Activated naive CD8-positive, alpha-beta T cell treated with anti-CD3 and anti-CD28 coated beads, Interleukin-2, amount 50 U/mL, for 24 hours (primary cell): ENCODE data around the gene ATP8B3.

Experiments used
- ATAC-seq: fragments of 150-1000 bp; cut with Tn5 transposase; one replicate; pipeline ENCODE4 v1.10.0; 2021
- DNase-seq: peaks from one replicate; pipeline ENCODE4 v3.0.0; 2021
- H3K27ac Mint-ChIP-seq: one replicate; pipeline ENCODE4 v1.8.0; 2021; ENCODE audit warnings: mild to moderate bottlenecking, mixed read lengths
- H3K27me3 Mint-ChIP-seq: one replicate; pipeline ENCODE4 v1.8.0; 2021; ENCODE audit warnings: mixed read lengths
- H3K36me3 Mint-ChIP-seq: one replicate; pipeline ENCODE4 v1.8.0; 2021; ENCODE audit warnings: low read depth, mixed read lengths
- H3K4me1 Mint-ChIP-seq: one replicate; pipeline ENCODE4 v1.8.0; 2021; ENCODE audit warnings: mixed read lengths
- H3K4me3 Mint-ChIP-seq: one replicate; pipeline ENCODE4 v1.8.0; 2021; ENCODE audit warnings: mild to moderate bottlenecking, moderate library complexity, mixed read lengths
- H3K9me3 Mint-ChIP-seq: one replicate; pipeline ENCODE4 v1.8.0; 2021; ENCODE audit warnings: mixed read lengths

The ATP8B3 gene, protein sequence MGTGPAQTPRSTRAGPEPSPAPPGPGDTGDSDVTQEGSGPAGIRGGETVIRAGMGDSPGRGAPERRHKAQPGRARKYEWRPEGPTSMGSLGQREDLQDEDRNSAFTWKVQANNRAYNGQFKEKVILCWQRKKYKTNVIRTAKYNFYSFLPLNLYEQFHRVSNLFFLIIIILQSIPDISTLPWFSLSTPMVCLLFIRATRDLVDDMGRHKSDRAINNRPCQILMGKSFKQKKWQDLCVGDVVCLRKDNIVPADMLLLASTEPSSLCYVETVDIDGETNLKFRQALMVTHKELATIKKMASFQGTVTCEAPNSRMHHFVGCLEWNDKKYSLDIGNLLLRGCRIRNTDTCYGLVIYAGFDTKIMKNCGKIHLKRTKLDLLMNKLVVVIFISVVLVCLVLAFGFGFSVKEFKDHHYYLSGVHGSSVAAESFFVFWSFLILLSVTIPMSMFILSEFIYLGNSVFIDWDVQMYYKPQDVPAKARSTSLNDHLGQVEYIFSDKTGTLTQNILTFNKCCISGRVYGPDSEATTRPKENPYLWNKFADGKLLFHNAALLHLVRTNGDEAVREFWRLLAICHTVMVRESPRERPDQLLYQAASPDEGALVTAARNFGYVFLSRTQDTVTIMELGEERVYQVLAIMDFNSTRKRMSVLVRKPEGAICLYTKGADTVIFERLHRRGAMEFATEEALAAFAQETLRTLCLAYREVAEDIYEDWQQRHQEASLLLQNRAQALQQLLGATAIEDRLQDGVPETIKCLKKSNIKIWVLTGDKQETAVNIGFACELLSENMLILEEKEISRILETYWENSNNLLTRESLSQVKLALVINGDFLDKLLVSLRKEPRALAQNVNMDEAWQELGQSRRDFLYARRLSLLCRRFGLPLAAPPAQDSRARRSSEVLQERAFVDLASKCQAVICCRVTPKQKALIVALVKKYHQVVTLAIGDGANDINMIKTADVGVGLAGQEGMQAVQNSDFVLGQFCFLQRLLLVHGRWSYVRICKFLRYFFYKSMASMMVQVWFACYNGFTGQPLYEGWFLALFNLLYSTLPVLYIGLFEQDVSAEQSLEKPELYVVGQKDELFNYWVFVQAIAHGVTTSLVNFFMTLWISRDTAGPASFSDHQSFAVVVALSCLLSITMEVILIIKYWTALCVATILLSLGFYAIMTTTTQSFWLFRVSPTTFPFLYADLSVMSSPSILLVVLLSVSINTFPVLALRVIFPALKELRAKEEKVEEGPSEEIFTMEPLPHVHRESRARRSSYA (N-terminal part only)

DNA sequence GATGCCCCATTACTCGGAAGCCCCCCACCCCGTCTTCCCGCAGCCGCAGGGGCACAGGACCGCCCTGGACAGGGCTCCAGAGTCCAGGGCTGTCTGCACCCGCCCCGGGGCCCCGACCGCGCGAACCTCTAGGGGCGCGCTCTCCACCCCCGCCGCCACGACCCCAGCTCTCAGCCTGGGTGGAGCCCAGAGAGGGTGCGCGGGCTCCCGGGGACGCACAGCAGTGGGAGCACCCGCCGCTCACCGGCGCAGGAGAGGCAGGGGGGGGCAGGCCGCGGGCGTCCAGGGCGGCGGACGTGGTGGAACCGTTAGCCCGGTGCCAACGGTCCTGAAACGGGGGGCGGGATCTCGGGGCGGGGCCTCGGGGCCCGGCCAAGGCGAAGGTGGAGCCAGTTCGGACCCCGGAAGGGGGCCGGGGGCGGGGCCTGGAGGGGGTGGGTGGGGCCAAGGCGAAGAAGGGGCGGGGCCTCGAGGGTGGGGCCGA lies at the start of gene ATP8B3:
Gene ATP8B3 (minus strand): TSS at position 335 of the 484 bp plus-strand sequence. CDS start 540 bp downstream, outside the sequence.
- Mint-ChIP-seq H3K9me3 (no peaks in the 10 kb centered on the region), H3K36me3 (no peaks in the 10 kb centered on the region), H3K4me1 (peaks cover 13% of the 10 kb centered on the region), H3K27ac (peak within 1 kb of the TSS; percentile 81), H3K4me3 (peak within 1 kb of the TSS; percentile 80), H3K27me3 (no peaks in the 10 kb centered on the region)
- peak; percentile 17 for ATAC-seq
- no peak for DNase-seq

DNA sequence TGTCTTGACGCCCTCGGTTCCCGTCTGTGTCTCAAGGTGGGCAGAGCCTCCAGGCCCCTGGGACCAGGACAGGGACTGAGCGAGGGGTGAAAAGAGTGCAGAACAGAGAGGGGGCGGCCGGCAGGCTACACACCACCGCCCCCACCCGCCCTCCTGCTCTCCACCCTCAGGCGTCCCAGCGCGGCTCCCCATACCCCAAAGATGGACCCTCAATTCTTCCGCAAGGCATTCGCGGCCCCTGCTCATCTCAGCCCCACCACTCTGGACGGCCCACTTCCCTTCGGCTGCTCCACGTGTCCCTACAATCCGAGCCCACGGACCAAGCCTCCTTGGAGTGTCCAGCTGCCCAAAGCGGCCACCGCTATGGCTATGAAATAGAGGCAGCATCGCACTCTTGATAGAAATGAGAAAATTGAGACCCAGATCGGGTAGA lies 49.5 kb upstream of the ATP8B3 start:
- DNase-seq (no peak), ATAC-seq (no peak)
- peaks cover 40% of the 10 kb centered on the region for H3K4me1 Mint-ChIP-seq
- peak overlapping the region; percentile 92 for H3K27ac Mint-ChIP-seq
- H3K9me3 Mint-ChIP-seq, result no peaks in the 10 kb centered on the region
- H3K4me3 Mint-ChIP-seq, result peak overlapping the region; percentile 89
- H3K36me3 Mint-ChIP-seq, result peaks cover 6% of the 10 kb centered on the region
- H3K27me3 Mint-ChIP-seq, result no peaks in the 10 kb centered on the region

DNA sequence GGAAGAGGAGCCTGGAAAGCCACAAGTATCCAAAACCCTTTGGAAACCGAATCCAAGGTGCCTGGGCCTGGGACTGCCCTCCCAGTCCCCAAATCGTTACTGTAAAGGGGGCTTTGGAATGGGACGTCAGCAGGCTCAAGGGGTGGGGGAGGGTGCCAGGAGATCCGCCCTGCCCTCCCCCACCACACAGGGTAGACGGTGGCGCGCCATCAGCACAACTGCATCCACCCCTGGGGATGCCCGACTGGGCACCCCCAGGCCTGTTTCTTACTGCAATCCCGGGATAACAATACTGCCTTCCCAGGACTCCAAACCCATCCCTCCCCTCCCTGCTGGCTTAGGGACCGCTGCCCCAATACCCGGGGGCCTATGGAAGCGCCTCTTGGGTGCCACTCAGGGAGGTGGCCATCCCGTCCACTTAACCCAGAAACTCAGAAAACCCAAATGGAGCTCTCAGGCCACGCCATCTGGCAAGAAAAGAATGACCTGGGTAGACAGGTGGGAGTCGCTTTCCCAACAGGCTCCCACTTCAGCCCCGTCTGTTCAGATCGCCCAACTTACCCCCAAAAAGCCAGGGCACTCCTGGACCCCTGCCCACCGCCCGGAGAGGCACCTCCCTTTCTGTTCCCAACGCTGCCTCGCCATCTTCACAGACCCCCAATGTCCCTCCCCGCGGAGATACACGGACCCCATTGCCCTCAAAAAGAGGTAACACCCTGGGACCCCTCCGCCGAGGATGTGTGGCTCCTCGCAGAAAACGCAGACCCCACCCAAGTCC lies 48.9 kb upstream of the ATP8B3 start:
- no peak for DNase-seq
- Mint-ChIP-seq H3K27ac (peak overlapping the region; percentile 92), H3K9me3 (no peaks in the 10 kb centered on the region), H3K36me3 (peaks cover 6% of the 10 kb centered on the region), H3K4me3 (peak overlapping the region; percentile 89), H3K4me1 (peaks cover 44% of the 10 kb centered on the region), H3K27me3 (no peaks in the 10 kb centered on the region)
- ATAC-seq, result no peak

DNA sequence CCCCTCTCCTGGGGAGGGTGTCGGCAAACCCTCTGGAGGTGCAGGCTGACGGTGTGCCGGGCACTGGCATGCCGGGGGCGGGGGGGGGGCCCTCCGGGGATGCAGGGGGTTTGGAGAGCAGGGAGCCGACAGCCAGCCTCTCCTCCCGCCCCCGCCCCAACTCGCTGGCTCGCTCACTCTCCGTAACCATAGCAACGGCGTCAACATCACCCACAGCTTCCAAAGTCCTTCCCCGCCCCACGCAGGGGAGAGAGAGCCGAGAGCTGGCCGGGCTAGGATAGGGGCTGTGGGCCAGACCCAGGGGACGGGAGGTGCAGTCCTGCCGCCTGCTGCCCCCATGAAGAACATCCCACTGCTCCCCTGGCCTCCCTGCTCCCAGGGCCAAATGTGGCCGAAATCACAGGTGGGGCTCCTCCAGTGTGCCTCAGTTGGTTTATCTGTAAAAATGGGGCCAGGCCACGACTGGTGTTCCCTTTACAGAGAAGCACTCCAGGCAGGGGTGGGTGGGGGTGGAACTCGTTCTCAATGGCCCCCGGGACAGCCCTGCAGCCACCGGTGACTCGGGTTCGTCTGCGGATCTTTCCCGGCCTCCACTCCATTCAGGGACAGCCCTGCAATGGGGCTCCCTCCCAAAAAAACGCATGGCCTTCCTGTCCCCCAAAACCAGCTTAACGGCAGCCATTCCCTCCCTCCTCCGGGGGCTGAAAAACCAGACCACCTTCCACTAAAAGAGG lies 48.1 kb upstream of the ATP8B3 start:
- DNase-seq, result no peak
- H3K27ac Mint-ChIP-seq, result no peak overlapping the region
- peaks cover 42% of the 10 kb centered on the region for H3K4me1 Mint-ChIP-seq
- H3K9me3 Mint-ChIP-seq, result no peaks in the 10 kb centered on the region
- peaks cover 6% of the 10 kb centered on the region for H3K36me3 Mint-ChIP-seq
- peak overlapping the region; percentile 89 for H3K4me3 Mint-ChIP-seq
- no peaks in the 10 kb centered on the region for H3K27me3 Mint-ChIP-seq
- no peak for ATAC-seq

DNA sequence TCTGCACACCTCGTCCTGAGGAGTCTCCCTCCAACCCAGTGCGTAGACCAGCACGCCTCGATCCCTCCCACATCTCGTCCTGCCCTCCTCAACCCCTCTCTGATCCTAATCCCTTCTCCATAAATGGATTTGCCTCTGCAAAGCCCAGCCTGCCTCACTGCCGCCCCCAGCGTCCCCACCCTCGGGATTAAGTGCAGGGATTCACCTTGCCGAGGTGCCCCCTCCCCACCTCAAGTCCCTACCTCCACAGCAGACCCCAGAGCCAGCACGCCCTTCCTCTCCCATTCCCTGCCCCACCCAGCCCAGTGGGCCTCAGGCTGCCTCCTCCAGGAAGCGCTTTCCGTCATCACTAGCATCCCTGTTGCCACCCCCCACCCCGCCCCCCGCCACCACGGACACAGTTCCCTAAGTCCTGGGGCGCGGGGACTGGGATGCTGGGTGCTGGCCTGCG lies 47.3 kb upstream of the ATP8B3 start:
- no peaks in the 10 kb centered on the region for H3K9me3 Mint-ChIP-seq
- H3K27me3 Mint-ChIP-seq, result no peaks in the 10 kb centered on the region
- peaks cover 45% of the 10 kb centered on the region for H3K4me1 Mint-ChIP-seq
- ATAC-seq (no peak), DNase-seq (no peak)
- no peak overlapping the region for H3K4me3 Mint-ChIP-seq
- H3K36me3 Mint-ChIP-seq, result peaks cover 6% of the 10 kb centered on the region
- H3K27ac Mint-ChIP-seq, result peak overlapping the region; percentile 71

DNA sequence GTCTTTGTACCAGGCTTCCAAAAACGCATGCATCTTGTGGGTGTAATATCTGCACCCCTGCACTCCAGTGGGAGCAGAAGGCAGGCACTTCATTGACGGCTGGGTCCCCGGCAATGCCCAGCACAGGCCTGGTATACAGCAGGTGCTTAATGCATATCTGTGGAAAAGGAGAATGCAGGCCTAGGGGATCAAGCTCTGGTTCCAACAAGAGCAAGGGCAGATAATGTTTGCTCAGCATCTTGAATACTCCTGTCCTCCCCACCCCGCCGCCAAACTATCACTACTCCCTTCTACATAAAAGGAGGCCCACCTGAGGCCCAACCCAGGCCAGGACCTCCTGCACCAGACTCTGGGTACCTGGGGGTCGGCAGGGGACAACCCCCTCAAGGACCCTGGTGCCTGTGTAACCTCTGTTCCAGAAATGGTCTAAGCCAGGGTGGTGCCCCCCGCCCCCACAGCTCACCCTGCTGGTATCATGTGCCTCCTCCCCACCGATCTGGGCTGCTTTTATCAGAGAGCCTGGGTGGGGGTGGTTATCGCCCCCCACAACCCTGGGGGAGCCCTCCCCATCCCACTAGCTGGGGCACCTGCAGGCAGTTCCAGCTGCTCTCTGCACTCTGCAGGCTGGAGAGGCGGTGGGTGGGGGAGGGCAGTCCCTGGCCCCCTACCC lies 46.5 kb upstream of the ATP8B3 start:
- Mint-ChIP-seq H3K4me1 (peaks cover 47% of the 10 kb centered on the region), H3K9me3 (no peaks in the 10 kb centered on the region), H3K36me3 (peaks cover 6% of the 10 kb centered on the region), H3K27ac (no peak overlapping the region), H3K4me3 (peak overlapping the region; percentile 67), H3K27me3 (no peaks in the 10 kb centered on the region)
- ATAC-seq (no peak), DNase-seq (no peak)

DNA sequence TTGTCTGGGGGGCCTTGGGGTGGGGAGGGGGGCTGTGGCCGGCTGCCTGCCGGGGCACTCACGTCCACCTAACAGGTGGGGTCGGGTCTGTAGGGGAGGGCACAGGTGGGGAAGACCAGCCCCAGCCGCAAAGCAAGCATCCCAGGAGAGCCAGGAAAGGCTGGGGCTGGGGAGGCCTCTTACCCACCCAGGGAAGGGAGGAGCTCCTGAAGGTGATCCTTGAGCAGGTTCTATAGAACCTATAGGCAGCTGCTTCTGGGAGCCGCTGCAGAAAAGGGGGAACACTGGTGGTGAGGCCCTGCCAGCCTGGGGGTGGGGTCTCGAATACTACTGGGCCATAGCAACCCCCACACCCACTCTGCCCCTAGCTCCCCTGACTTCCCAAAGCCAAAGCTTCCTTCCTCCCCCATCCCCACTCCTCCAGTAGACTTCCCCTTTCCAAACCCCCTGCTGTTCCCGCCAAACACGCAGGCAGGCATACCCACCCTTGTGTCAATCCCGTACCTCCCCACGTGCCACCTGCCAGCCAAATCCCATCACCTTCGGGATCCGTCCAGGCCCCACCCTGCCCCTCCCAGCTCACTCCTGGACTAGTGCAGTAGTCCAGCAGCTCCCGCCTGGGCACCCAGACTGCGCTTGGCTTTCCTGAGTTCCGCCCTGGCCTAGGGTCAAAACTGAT lies 45.7 kb upstream of the ATP8B3 start:
- H3K4me3 Mint-ChIP-seq, result peak overlapping the region; percentile 67
- peaks cover 8% of the 10 kb centered on the region for H3K36me3 Mint-ChIP-seq
- H3K27ac Mint-ChIP-seq, result peak overlapping the region; percentile 35
- H3K9me3 Mint-ChIP-seq, result no peaks in the 10 kb centered on the region
- ATAC-seq (no peak), DNase-seq (no peak)
- no peaks in the 10 kb centered on the region for H3K27me3 Mint-ChIP-seq
- H3K4me1 Mint-ChIP-seq, result peaks cover 54% of the 10 kb centered on the region

DNA sequence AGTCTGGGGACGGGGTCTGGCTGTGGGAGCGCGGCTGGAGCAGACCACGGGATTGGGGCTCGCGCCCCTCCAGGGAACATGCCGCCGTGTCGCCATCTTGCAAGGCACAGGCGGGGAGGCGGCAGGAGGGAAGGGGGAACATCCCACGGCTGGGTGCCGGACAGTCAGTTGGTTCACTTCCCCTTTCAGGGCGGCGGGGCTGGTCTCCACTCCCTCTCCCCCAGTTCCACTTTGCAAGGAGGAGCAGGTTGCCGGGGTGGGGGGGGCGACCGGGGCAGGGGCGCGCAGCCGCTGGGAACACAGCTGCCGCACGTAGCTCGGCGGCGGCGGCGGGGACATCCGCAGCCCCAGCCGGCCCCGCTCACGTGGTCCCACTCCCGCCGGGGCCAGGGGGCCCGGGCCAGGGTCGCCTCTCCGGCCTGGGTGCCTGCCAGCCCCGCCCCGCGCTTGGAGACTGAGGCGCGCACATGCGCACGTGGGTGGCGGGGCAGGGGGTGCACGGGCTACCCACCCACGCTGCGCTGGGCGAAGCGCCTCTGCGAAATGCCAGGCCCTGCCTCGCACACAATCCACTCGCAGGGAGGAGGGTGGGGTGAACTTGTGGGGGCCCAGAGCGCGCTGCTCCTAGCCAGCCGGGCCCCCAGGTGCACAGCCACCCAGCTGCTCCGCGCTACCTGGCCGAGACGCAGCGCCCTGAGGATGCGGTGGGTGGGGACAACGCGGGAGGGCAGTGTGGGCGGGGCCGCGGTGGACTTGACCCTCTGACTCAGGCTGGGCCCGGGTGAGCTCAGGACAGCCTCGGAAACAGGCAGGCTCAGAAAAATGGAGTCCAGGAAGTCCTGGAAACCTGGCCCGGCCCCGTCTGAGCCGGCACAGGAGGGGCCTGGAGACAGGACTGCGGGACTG lies 44.9 kb upstream of the ATP8B3 start:
- DNase-seq (peak; percentile 72), ATAC-seq (peak; percentile 13)
- Mint-ChIP-seq H3K36me3 (peaks cover 4% of the 10 kb centered on the region), H3K27ac (peak overlapping the region; percentile 80), H3K9me3 (no peaks in the 10 kb centered on the region), H3K4me1 (peaks cover 59% of the 10 kb centered on the region), H3K4me3 (peak overlapping the region; percentile 78), H3K27me3 (no peaks in the 10 kb centered on the region)

DNA sequence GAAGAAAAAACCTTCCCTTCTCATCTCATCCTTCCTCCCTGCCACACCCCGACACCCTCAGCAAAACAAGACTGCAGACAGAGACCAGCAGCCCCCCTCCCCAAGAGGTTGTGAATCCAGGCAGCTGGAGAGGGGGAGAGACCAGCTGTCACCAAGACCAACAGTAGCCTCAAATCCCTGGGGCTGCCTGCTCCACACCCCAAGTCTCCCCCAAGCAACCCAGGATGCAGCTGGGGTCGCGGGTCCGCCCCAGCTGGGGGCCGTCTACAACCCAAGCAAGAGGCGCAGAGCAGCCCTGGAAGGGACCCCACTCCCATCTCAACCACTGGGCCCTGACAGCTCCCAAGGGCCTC lies 44.2 kb upstream of the ATP8B3 start:
- DNase-seq, result no peak
- Mint-ChIP-seq H3K9me3 (no peaks in the 10 kb centered on the region), H3K27ac (peak overlapping the region; percentile 80), H3K27me3 (no peaks in the 10 kb centered on the region), H3K4me3 (peak overlapping the region; percentile 78), H3K36me3 (peaks cover 2% of the 10 kb centered on the region), H3K4me1 (peaks cover 55% of the 10 kb centered on the region)
- no peak for ATAC-seq

DNA sequence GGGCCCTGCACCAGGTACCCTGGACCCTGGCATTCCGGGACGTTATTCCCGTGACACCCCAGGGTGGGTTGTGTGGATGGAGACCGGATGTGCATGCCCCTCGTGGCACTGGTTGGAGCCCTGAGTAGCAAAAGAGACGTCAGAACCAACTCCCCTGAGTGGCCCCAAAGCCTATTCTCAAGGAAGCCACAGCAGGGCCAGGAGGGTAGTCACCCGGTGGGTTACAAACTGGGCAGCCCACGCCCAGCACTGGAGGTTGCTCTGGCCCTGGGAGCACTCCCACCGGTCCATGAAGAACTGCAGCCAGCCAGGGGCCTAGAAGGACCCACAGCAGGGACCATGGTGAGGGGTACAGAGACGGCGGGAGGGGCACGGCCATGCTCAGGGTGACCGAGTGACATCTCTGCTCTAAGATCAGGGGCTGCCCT lies 43.8 kb upstream of the ATP8B3 start:
- peak overlapping the region; percentile 78 for H3K4me3 Mint-ChIP-seq
- no peaks in the 10 kb centered on the region for H3K27me3 Mint-ChIP-seq
- peaks cover 55% of the 10 kb centered on the region for H3K4me1 Mint-ChIP-seq

DNA sequence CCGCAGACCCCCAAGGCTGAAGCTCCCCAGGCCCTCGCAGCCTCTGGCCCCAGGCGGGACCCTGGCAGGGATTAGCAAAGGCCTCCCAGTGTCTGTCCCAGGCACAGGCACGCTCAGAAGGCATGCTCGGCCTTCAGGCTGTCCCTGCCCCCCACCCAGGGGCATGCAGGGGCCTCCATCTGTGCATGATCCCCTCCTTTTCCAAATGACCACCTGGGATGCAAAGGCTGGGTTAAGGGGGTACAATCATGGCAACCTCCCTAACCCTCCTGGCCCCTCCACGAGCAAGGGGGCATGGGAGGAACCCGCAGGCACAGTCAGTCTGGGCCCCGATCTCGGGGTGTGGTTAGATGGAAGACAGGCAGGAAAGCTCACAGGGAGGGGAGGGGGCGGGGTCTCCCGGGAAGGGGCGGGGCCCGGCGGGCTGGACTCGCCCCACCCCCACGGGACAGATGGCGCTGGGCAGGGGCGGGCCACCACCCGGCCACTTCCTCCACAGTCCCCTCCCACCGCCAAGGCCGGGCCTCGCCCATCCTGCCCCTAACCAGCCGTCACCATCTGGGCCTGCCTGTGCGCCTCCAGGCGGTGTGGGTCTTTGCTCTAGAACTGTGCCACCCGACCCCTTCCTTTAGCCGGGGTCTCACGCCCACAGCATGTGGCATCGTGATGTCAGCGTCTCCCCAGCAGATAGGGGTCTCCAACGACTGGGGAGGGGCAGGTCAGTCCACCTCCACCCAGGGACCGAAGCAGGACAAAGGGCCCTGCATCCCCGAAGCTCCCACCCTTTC lies 43.2 kb upstream of the ATP8B3 start:
- Mint-ChIP-seq H3K4me3 (peak overlapping the region; percentile 78), H3K9me3 (no peaks in the 10 kb centered on the region), H3K27me3 (no peaks in the 10 kb centered on the region), H3K36me3 (peaks cover 5% of the 10 kb centered on the region), H3K27ac (peak overlapping the region; percentile 80), H3K4me1 (peaks cover 56% of the 10 kb centered on the region)
- peak; percentile 89 for DNase-seq
- peak; percentile 67 for ATAC-seq

More for the DNA sequence above, 43.8 kb upstream of the ATP8B3 start:
- peak overlapping the region; percentile 80 for H3K27ac Mint-ChIP-seq
- no peaks in the 10 kb centered on the region for H3K9me3 Mint-ChIP-seq
- DNase-seq, result peak; percentile 62
- peaks cover 4% of the 10 kb centered on the region for H3K36me3 Mint-ChIP-seq
- peak; percentile 40 for ATAC-seq
